OCI-LY3 (cell line): ENCODE measurements around the gene SNTG2.

Experiments
- CTCF ChIP-seq: fragments of 200-600, 300-600 bp; sonication (generic); IDR thresholded peaks from 2 replicates; pipeline ENCODE4 v1.5.1; 2014; ENCODE audit warnings: antibody characterized with exemption, low read length, low read depth
- EZH2phosphoT487 ChIP-seq: fragments of 200-600 bp; shearing (Covaris generic); IDR thresholded peaks from 2 replicates; pipeline ENCODE4 v1.6.1; 2018; ENCODE audit warnings: antibody characterized with exemption, mixed run types, low read depth

- TF ChIP-seq CTCF (no peak), EZH2phosphoT487 (no peak)
These were observed 2.8 kb downstream of the SNTG2 start for GRCh38 chr2:953408-953807.
